ENCODE results near the gene NAV2.
"Not testable (repeated sequence)": the region's sequence is repeated elsewhere in the genome, so short reads cannot be mapped to it uniquely, and the experiment has no call there.

Gene NAV2

GRCh38 chr11:20081336-20081735 is 368.7 kb downstream of the NAV2 start:
- no peak overlapping the region for H3K4me3 ChIP-seq (ENCODE audit: low read depth, low read length)
- TF ChIP-seq, protein P1, sequence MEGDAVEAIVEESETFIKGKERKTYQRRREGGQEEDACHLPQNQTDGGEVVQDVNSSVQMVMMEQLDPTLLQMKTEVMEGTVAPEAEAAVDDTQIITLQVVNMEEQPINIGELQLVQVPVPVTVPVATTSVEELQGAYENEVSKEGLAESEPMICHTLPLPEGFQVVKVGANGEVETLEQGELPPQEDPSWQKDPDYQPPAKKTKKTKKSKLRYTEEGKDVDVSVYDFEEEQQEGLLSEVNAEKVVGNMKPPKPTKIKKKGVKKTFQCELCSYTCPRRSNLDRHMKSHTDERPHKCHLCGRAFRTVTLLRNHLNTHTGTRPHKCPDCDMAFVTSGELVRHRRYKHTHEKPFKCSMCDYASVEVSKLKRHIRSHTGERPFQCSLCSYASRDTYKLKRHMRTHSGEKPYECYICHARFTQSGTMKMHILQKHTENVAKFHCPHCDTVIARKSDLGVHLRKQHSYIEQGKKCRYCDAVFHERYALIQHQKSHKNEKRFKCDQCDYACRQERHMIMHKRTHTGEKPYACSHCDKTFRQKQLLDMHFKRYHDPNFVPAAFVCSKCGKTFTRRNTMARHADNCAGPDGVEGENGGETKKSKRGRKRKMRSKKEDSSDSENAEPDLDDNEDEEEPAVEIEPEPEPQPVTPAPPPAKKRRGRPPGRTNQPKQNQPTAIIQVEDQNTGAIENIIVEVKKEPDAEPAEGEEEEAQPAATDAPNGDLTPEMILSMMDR (IDR thresholded peaks at IDR 0.05; ENCODE audit: insufficient read depth, low read depth, low read length, missing control alignments), result no peak
- no peak for DNase-seq (ENCODE audit: low read depth)

DNA sequence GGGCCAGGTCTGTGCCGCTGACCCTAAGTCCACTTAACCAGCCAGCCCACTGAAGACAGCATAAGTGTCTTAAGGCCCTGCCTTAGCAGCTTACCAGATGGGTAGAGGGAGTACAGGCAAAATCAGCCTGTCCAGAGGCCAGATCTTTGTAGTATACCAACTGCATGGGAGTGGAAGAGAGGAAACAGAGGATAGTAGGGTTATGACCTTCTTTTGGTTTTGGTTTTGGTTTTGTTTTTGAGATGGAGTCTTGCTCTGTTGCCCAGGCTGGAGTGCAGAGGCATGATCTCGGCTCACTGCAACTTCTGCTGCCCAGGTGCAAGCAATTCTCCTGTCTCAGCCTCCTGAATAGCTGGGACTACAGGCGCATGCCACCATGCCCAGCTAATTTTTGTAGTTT is 371.2 kb downstream of the NAV2 start:
- H3K4me3 ChIP-seq (ENCODE audit: low read depth, low read length); DNase-seq (ENCODE audit: low read depth): not testable (repeated sequence)

- no peak overlapping the region for H3K4me3 ChIP-seq (ENCODE audit: low read depth, low read length)
- TF ChIP-seq, protein P1 (IDR thresholded peaks at IDR 0.05; ENCODE audit: insufficient read depth, low read depth, low read length, missing control alignments), result no peak
- DNase-seq (ENCODE audit: low read depth), result no peak
Observed at GRCh38 chr11:20084921-20085814, 372.5 kb downstream of the NAV2 start.

GRCh38 chr11:20085918-20086317 is 373.3 kb downstream of the NAV2 start:
- TF ChIP-seq, protein P1 (IDR thresholded peaks at IDR 0.05; ENCODE audit: insufficient read depth, low read depth, low read length, missing control alignments), result no peak
- H3K4me3 ChIP-seq (ENCODE audit: low read depth, low read length), result no peak overlapping the region
- no peak for DNase-seq (ENCODE audit: low read depth)

DNA sequence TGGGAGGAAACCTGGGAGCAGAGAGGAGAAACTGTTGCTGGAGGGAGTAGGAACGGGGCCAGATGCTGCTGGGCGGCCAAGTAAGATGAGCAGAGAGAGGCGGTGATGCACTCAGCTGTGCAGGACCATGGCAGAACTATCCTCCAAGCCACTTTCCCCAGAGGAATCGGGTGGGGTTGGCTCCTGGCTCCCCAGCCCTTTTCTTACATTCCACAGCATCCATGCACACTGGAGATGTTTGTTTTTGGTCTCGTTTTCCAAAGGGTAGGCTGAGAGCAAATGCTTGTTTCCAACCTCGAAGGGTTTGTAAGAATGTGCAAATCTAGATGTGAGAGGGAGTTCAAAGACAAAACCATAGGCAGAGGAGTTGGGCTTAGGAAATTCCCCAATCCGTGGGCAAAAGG is 374.5 kb downstream of the NAV2 start:
- TF ChIP-seq, protein P1 (IDR thresholded peaks at IDR 0.05; ENCODE audit: insufficient read depth, low read depth, low read length, missing control alignments), result no peak
- DNase-seq (ENCODE audit: low read depth), result no peak
- H3K4me3 ChIP-seq (ENCODE audit: low read depth, low read length), result no peak overlapping the region

DNA sequence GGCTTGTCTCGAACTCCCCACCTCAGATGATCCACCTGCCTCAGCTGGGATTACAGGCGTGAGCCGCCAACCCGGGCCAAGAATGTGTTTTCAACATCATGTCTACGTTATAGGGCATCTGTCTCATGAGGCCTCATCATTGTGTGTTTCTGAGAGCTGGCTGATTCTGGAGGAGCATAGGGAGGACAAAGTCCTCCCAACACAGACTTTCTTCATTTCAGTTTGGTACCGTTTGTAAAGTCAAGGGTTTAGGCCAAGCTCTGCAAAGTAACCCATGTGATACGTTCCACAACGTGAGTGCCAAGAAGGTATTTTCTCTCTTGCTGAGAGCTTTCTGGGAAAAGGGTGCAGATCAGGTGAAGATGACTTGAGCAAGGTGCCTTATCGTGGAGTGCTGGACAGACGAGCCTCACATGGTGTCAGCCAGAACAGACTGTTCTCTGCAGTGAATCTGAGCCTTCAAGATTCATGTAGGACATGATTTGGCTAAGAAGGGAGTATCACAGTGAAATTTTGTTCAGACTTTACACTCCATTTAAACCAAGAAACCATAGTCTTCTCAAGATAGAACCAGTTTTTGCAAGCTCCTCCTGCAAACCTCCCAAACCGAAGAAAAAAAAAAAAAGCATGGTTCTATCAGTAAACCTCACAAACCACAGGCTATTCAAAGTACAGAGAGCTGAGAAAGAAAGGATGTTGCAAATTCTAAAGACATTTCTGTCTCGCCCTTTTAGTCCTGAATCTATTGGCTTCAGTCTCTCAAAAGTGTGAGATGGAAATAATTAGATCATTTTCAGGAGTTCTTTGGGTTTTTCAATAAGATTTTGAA is 376.0 kb downstream of the NAV2 start:
- H3K4me3 ChIP-seq (ENCODE audit: low read depth, low read length), result no peak overlapping the region
- DNase-seq (ENCODE audit: low read depth), result no peak
- TF ChIP-seq, protein P1 (IDR thresholded peaks at IDR 0.05; ENCODE audit: insufficient read depth, low read depth, low read length, missing control alignments), result no peak

GRCh38 chr11:20089367-20089766 is 376.7 kb downstream of the NAV2 start:
- DNase-seq (ENCODE audit: low read depth), result no peak
- TF ChIP-seq, protein P1 (IDR thresholded peaks at IDR 0.05; ENCODE audit: insufficient read depth, low read depth, low read length, missing control alignments), result no peak
- H3K4me3 ChIP-seq (ENCODE audit: low read depth, low read length), result no peak overlapping the region
